ENCODE data around the gene LSS.

The LSS gene

GRCh38 chr21:46218906-46219590 lies 9.5 kb downstream of the LSS start:
- no peak for DNase-seq

GRCh38 chr21:46217511-46218196 lies 10.9 kb downstream of the LSS start:
- DNase-seq: no peak

- no peak for DNase-seq
Observed at GRCh38 chr21:46216132-46216747, 12.3 kb downstream of the LSS start.

GRCh38 chr21:46215436-46216131 lies 13.0 kb downstream of the LSS start:
- no peak for DNase-seq

- no peak for DNase-seq
Observed at GRCh38 chr21:46214478-46215340, 13.9 kb downstream of the LSS start.

GRCh38 chr21:46213620-46214286 lies 14.8 kb downstream of the LSS start:
- DNase-seq: no peak

GRCh38 chr21:46212721-46213484 lies 15.7 kb downstream of the LSS start:
- DNase-seq: no peak

- DNase-seq: no peak
Observed at GRCh38 chr21:46211786-46212720, 16.5 kb downstream of the LSS start.

GRCh38 chr21:46211376-46211775 lies 17.2 kb downstream of the LSS start:
- no peak for DNase-seq

GRCh38 chr21:46210378-46211136 lies 18.0 kb downstream of the LSS start:
- no peak for DNase-seq

- DNase-seq: no peak
Observed at GRCh38 chr21:46208761-46209721, 19.5 kb downstream of the LSS start.

GRCh38 chr21:46207920-46208591 lies 20.5 kb downstream of the LSS start:
- DNase-seq: no peak

GRCh38 chr21:46207006-46207919 lies 21.3 kb downstream of the LSS start:
- no peak for DNase-seq

- DNase-seq: no peak
Observed at GRCh38 chr21:46206163-46207005, 22.2 kb downstream of the LSS start.

- DNase-seq: no peak
Observed at GRCh38 chr21:46205766-46206162, 22.8 kb downstream of the LSS start.
